ENCODE results near the gene CTNND2. TPM values are rescaled to one million over a fixed set of nuclear protein-coding genes. Genes with fewer than 3 reads are reported as not detected.

CTNND2 gene
- total and polyA plus RNA-seq, 10 of the 15 experiments (the other 5 are each of a cell fraction or from before 2014, with no cell fraction given) = 0.02 to 0.16 (median 0.04) TPM; not detected in 7

DNA sequence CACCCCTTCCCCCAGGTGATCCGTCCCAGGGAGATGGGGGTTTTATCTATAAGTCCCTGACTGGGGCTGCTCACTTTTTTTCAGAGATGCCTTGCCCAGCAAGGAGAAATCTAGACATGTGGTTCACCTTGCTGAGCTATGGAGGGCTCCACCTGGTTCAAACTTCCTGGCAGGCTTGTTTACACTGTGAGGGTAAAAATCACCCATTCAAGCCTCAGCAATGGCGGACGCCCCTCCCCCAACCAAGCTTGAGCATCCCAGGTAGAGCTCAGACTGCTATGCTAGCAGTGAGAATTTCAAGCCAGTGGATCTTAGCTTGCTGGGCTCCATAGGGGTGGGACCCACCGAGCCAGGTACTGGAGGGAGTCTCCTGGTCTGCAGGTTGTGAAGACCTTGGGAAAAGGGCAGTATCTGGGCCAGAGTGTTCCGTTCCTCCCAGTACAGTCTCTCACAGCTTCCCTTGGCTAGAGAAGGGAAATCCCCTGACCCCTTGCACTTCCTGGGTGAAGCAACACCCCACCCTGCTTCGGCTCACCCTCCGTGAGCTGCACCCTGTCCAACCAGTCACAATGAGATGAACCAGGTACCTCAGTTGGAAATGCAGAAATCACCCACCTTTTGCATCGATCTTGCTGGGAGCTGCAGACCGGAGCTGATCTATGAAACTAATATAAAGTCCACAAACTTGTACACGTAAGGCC is 231.7 kb downstream of the CTNND2 start:
- Histone ChIP-seq H3K4me3 (no peak overlapping the region), H3K27ac (ENCODE audit: control insufficient read depth, insufficient read depth) (no peak overlapping the region), H3K79me2 (ENCODE audit: control insufficient read depth, insufficient read depth, low read length) (no peaks in the 10 kb centered on the region), H3K9me3 (replicated peaks; ENCODE audit: control insufficient read depth, insufficient read depth, low read length) (no peaks in the 10 kb centered on the region), H3K9ac (ENCODE audit: control insufficient read depth, insufficient read depth, low read length) (no peak overlapping the region), H2AFZ (ENCODE audit: control insufficient read depth, low read depth, low read length) (no peak overlapping the region), H3K36me3 (ENCODE audit: control insufficient read depth in 2 of 2, insufficient read depth in 2 of 2, low read length in 1 of 2) (no peaks in the 10 kb centered on the region), H3K4me2 (ENCODE audit: control insufficient read depth, insufficient read depth) (no peak overlapping the region), H3K4me1 (ENCODE audit: control insufficient read depth, insufficient read depth, low read length) (no peaks in the 10 kb centered on the region), H3K27me3 (replicated peaks in 1 of 2; ENCODE audit: control insufficient read depth in 2 of 2, insufficient read depth in 2 of 2, low read length in 1 of 2) (no peaks in the 10 kb centered on the region), H4K20me1 (ENCODE audit: control insufficient read depth, insufficient read depth) (no peaks in the 10 kb centered on the region)
- TF ChIP-seq POLR2AphosphoS5 (IDR thresholded peaks at IDR 0.05; ENCODE audit: low read length) = no peak
- TF ChIP-seq RUNX3 (IDR thresholded peaks at IDR 0.05; ENCODE audit: low read length) = no peak
- no peak for TF ChIP-seq SIN3A (IDR thresholded peaks at IDR 0.05; ENCODE audit: low read depth, low read length)
- TF ChIP-seq, protein P1, sequence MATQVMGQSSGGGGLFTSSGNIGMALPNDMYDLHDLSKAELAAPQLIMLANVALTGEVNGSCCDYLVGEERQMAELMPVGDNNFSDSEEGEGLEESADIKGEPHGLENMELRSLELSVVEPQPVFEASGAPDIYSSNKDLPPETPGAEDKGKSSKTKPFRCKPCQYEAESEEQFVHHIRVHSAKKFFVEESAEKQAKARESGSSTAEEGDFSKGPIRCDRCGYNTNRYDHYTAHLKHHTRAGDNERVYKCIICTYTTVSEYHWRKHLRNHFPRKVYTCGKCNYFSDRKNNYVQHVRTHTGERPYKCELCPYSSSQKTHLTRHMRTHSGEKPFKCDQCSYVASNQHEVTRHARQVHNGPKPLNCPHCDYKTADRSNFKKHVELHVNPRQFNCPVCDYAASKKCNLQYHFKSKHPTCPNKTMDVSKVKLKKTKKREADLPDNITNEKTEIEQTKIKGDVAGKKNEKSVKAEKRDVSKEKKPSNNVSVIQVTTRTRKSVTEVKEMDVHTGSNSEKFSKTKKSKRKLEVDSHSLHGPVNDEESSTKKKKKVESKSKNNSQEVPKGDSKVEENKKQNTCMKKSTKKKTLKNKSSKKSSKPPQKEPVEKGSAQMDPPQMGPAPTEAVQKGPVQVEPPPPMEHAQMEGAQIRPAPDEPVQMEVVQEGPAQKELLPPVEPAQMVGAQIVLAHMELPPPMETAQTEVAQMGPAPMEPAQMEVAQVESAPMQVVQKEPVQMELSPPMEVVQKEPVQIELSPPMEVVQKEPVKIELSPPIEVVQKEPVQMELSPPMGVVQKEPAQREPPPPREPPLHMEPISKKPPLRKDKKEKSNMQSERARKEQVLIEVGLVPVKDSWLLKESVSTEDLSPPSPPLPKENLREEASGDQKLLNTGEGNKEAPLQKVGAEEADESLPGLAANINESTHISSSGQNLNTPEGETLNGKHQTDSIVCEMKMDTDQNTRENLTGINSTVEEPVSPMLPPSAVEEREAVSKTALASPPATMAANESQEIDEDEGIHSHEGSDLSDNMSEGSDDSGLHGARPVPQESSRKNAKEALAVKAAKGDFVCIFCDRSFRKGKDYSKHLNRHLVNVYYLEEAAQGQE (IDR thresholded peaks at IDR 0.05; ENCODE audit: low read depth, low read length) = no peak
- no peak for TF ChIP-seq MXI1 (IDR thresholded peaks at IDR 0.05; ENCODE audit: low read depth, low read length)
- no peak for TF ChIP-seq MEF2B (IDR thresholded peaks at IDR 0.05; ENCODE audit: partially characterized antibody, poor library complexity, severe bottlenecking)
- no peak for TF ChIP-seq MYC (IDR thresholded peaks at IDR 0.05; ENCODE audit: insufficient read depth, insufficient read length, insufficient replicate concordance, low read length, severe bottlenecking)
- TF ChIP-seq BMI1 (IDR thresholded peaks at IDR 0.05; ENCODE audit: borderline replicate concordance) = no peak
- no peak for TF ChIP-seq IRF4 (IDR thresholded peaks at IDR 0.05; ENCODE audit: low read depth, low read length)
- TF ChIP-seq PAX8 (IDR thresholded peaks at IDR 0.05) = no peak
- no peak for TF ChIP-seq BCL11A (IDR thresholded peaks at IDR 0.05; ENCODE audit: low read depth, low read length)
- TF ChIP-seq E4F1 (IDR thresholded peaks at IDR 0.05; ENCODE audit: borderline replicate concordance, partially characterized antibody) = no peak
- ChIA-PET RAD21 (ENCODE audit: unreplicated experiment) (no interaction called here), POLR2A (no interaction called here), CTCF (no interaction called here), SMC1A (ENCODE audit: uncharacterized antibody, unreplicated experiment) (no interaction called here)
- ATAC-seq (no peak), FAIRE-seq (no peak), DNase-seq (ENCODE audit: low read depth, low spot score) (no peak)
- no TSS peak for BruUV-seq (replicated peaks)
- WGBS (ENCODE audit: insufficient coverage, insufficient replicate concordance, low lambda C conversion rate, missing lambda C conversion rate) = 27% methylated on average over 10 of the region's 10 CpGs
- intact Hi-C loops (cut with micrococcal nuclease; ENCODE audit: unreplicated experiment) = no loop called here
- in situ Hi-C loops (cut with MboI) = no loop called here

Measured in GM12878 (cell line).